Measurements from ENCODE around the gene ZSWIM5.

- TF ChIP-seq CTCF (IDR thresholded peaks at IDR 0.05) (no peak), EP300 (IDR thresholded peaks at IDR 0.05) (no peak)
Measured at GRCh38 chr1:45134461-45134873, 71.9 kb downstream of the ZSWIM5 start.

Data from tibial nerve (tissue), 4 donors.